Measurements from ENCODE around the gene HS3ST1. TPM values are rescaled to one million over a fixed set of nuclear protein-coding genes. Genes with fewer than 3 reads are reported as not detected.

Gene HS3ST1
- total RNA-seq, 1 donor from 2014 or later = not detected

DNA sequence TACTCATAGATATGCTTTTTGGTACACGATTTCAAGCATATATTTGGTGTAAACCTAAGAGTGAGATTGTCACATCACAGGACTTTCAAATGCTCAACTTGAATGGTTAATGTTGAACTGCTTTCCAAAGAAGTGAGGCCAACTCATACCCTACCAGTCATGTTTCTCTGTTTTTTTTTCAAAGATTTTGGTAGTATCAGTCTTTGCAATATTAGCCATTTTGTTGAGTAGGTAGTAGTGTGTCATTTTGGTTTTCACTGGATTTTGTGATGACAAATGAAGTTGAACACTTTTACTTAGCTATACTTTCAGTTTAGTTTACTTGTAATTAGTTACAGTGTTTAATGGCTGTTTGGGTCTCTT lies 12.5 kb upstream of the HS3ST1 start:
- no peak for DNase-seq (ENCODE audit: low spot score)
- H3K27ac Mint-ChIP-seq (ENCODE audit: unreplicated experiment) = no peak overlapping the region
- no peaks in the 10 kb centered on the region for H3K36me3 Mint-ChIP-seq (ENCODE audit: low read depth)
- H3K9me3 Mint-ChIP-seq (ENCODE audit: low read depth) = no peaks in the 10 kb centered on the region
- peaks cover 2% of the 10 kb centered on the region for H3K27me3 Mint-ChIP-seq (ENCODE audit: low read depth)
- TF ChIP-seq, protein P1, sequence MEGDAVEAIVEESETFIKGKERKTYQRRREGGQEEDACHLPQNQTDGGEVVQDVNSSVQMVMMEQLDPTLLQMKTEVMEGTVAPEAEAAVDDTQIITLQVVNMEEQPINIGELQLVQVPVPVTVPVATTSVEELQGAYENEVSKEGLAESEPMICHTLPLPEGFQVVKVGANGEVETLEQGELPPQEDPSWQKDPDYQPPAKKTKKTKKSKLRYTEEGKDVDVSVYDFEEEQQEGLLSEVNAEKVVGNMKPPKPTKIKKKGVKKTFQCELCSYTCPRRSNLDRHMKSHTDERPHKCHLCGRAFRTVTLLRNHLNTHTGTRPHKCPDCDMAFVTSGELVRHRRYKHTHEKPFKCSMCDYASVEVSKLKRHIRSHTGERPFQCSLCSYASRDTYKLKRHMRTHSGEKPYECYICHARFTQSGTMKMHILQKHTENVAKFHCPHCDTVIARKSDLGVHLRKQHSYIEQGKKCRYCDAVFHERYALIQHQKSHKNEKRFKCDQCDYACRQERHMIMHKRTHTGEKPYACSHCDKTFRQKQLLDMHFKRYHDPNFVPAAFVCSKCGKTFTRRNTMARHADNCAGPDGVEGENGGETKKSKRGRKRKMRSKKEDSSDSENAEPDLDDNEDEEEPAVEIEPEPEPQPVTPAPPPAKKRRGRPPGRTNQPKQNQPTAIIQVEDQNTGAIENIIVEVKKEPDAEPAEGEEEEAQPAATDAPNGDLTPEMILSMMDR (IDR thresholded peaks at IDR 0.05) = no peak
- H3K4me1 Mint-ChIP-seq (ENCODE audit: low read depth) = peaks cover 6% of the 10 kb centered on the region
- no peak overlapping the region for H3K4me3 Mint-ChIP-seq (ENCODE audit: unreplicated experiment)

DNA sequence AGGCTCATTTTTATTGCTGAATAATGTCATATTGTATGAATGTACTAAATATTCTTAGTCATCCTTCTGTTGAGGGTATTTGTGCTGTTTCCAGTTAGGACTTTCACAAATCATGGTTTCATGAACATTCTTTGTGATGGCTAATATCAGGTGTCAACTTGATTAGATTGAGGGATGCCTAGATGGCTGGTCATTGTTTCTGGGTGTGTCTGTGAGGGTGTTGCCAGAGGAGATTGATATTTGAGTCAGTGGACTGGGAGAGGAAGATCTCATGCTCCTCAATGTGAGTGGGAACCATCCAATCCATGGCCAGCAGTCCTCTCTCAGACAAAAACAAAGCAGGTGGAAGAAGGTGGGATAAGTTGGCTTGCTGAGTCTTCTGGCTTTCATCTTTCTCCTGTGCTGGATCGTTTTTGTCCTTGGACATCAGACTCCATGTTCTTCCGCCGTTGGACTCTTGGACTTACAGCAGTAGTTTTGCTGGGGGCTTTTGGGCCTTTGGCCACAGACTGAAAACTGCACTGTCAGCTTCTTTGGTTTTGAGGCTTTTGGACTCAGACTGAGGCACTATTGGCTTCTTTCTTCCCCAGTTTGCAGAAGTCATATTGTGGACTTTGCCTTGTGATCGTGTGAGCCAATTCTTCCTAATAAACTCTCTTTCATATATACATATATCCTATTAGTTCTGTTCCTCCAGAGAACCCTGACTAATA lies 11.9 kb upstream of the HS3ST1 start:
- TF ChIP-seq, protein P1 (IDR thresholded peaks at IDR 0.05) = no peak
- Mint-ChIP-seq H3K27me3 (ENCODE audit: low read depth) (peaks cover 2% of the 10 kb centered on the region), H3K36me3 (ENCODE audit: low read depth) (no peaks in the 10 kb centered on the region), H3K27ac (ENCODE audit: unreplicated experiment) (no peak overlapping the region), H3K4me3 (ENCODE audit: unreplicated experiment) (no peak overlapping the region), H3K9me3 (ENCODE audit: low read depth) (no peaks in the 10 kb centered on the region), H3K4me1 (ENCODE audit: low read depth) (peaks cover under 1% of the 10 kb centered on the region)
- no peak for DNase-seq (ENCODE audit: low spot score)

DNA sequence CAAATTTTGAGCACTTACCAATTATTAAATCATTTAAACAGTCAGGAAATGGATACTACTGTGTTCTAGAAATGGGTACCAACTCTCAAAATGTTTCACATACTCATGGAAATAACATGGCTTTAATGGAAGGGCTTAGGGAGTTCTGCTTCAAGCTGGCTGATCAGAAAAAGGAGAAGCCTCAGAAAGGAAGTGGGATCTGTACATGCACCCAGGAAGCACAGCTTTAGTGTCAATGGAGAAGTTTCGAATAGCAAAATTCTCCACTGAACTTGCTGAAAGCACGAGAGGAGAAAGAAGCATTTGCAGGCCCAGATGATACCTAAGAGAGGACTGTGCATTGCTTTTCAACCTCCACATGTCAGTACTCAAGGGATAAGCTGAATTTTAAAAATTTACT lies 11.1 kb upstream of the HS3ST1 start:
- Mint-ChIP-seq H3K4me1 (ENCODE audit: low read depth) (no peaks in the 10 kb centered on the region), H3K27ac (ENCODE audit: unreplicated experiment) (no peak overlapping the region), H3K27me3 (ENCODE audit: low read depth) (peaks cover 2% of the 10 kb centered on the region), H3K4me3 (ENCODE audit: unreplicated experiment) (no peak overlapping the region), H3K36me3 (ENCODE audit: low read depth) (no peaks in the 10 kb centered on the region), H3K9me3 (ENCODE audit: low read depth) (no peaks in the 10 kb centered on the region)
- DNase-seq (ENCODE audit: low spot score) = no peak
- TF ChIP-seq, protein P1 (IDR thresholded peaks at IDR 0.05) = no peak

DNA sequence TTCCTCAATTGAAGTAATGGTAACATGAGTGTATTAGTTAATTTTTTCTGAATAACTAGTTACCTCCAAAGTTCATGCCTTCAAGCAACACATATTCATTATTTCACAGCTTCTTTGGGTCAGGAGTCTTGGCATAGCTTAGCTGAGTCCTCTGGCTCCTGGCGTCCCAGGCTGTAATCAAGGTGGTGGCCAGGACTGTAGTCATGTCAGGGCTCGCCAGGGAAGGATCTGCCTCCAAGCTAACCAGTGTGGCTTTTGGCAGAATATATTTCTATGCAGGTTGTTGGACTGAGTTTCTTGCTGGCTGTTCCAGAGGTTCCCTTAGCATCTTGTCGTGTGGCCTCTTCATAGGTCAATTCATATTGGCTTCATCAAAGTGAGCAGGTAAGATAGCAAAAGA lies 10.0 kb upstream of the HS3ST1 start:
- no peaks in the 10 kb centered on the region for H3K36me3 Mint-ChIP-seq (ENCODE audit: low read depth)
- no peak overlapping the region for H3K27ac Mint-ChIP-seq (ENCODE audit: unreplicated experiment)
- no peaks in the 10 kb centered on the region for H3K9me3 Mint-ChIP-seq (ENCODE audit: low read depth)
- TF ChIP-seq, protein P1 (IDR thresholded peaks at IDR 0.05) = no peak
- H3K27me3 Mint-ChIP-seq (ENCODE audit: low read depth) = peaks cover 6% of the 10 kb centered on the region
- no peak for DNase-seq (ENCODE audit: low spot score)
- no peak overlapping the region for H3K4me3 Mint-ChIP-seq (ENCODE audit: unreplicated experiment)
- H3K4me1 Mint-ChIP-seq (ENCODE audit: low read depth) = no peaks in the 10 kb centered on the region

DNA sequence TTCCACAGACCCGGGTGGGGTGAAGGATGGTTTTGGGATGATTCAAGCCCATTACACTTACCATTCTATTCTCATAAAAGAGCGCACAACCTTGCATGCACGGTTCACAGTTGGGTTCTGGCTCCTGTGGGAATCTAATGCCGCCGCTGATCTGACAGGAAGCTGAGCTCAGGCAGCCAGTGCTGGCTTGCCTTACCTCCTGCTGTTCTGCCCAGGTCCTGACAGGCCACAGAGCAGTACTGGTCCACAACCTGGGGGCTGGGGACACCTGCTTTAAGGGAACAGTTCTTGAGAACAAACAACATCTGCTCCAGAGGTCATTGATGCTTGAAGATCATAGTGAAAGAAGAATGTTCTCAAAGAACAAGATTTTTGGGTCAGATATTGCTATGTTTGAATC lies 8.0 kb upstream of the HS3ST1 start:
- Mint-ChIP-seq H3K4me3 (ENCODE audit: unreplicated experiment) (no peak overlapping the region), H3K27me3 (ENCODE audit: low read depth) (peaks cover 16% of the 10 kb centered on the region), H3K27ac (ENCODE audit: unreplicated experiment) (no peak overlapping the region), H3K4me1 (ENCODE audit: low read depth) (no peaks in the 10 kb centered on the region), H3K36me3 (ENCODE audit: low read depth) (no peaks in the 10 kb centered on the region), H3K9me3 (ENCODE audit: low read depth) (no peaks in the 10 kb centered on the region)
- DNase-seq (ENCODE audit: low spot score) = no peak
- TF ChIP-seq, protein P1 (IDR thresholded peaks at IDR 0.05) = no peak
